Ishikawa (cell line): ENCODE measurements around the gene EYA4.

Experiments used
- CEBPB ChIP-seq: IDR thresholded peaks from 2 replicates; pipeline ENCODE4 v1.6.1; 2012
- CREB1 ChIP-seq: IDR thresholded peaks from 2 replicates; pipeline ENCODE4 v1.6.1; 2012; ENCODE audit warnings: low read depth
- EGR1 ChIP-seq: IDR thresholded peaks from 2 replicates; pipeline ENCODE4 v1.6.1; 2012
- EP300 ChIP-seq: IDR thresholded peaks from 2 replicates; pipeline ENCODE4 v1.6.1; 2012; ENCODE audit warnings: borderline replicate concordance
- FOXM1 ChIP-seq: IDR thresholded peaks from 2 replicates; pipeline ENCODE4 v1.6.1; 2012; ENCODE audit warnings: low read depth, borderline replicate concordance
- NFIC ChIP-seq: IDR thresholded peaks from 2 replicates; pipeline ENCODE4 v1.6.1; 2012
- RAD21 ChIP-seq: IDR thresholded peaks from 2 replicates; pipeline ENCODE4 v1.6.1; 2012; ENCODE audit warnings: low read depth
- TAF1 ChIP-seq: IDR thresholded peaks from 2 replicates; pipeline ENCODE4 v1.6.1; 2012; ENCODE audit warnings: low read depth, mild to moderate bottlenecking
- TCF12 ChIP-seq: IDR thresholded peaks from 2 replicates; pipeline ENCODE4 v1.6.1; 2012; ENCODE audit warnings: low read depth
- TEAD4 ChIP-seq: IDR thresholded peaks from 2 replicates; pipeline ENCODE4 v1.6.1; 2012
- YY1 ChIP-seq: IDR thresholded peaks from 2 replicates; pipeline ENCODE4 v1.6.1; 2012; ENCODE audit warnings: low read depth
- ZBTB7A ChIP-seq: IDR thresholded peaks from 2 replicates; pipeline ENCODE4 v1.6.1; 2012; ENCODE audit warnings: low read depth
- TF ChIP-seq, protein P1 (sequence below): IDR thresholded peaks from 2 replicates; pipeline ENCODE4 v1.6.1; 2012
- TF ChIP-seq, protein P2 (sequence below): IDR thresholded peaks from 2 replicates; pipeline ENCODE4 v1.6.1; 2012; ENCODE audit warnings: low read depth, mild to moderate bottlenecking
- TF ChIP-seq, protein P3 (sequence below): IDR thresholded peaks from 2 replicates; pipeline ENCODE4 v1.6.1; 2012

The EYA4 gene

DNA sequence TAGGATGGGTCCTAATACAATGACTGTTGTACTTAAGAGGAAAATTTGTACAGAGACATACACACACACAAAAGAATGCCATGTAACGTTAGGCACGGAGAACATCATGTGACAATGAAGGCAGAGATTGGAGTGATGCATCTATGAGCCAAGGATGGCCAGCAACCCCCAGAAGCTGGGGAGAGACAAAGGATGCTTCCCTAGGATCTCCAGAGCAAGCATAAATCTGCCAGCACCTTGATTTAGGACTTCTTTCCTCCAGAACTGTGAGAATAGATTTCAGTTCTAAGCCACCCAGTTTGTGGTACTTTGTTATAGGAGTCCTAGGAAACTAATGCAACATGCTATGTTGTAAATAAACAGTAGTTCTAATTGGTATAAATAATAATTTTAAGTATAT lies 25.0 kb downstream of the EYA4 start:
- no peak for TF ChIP-seq TAF1
- no peak for TF ChIP-seq CEBPB
- no peak for TF ChIP-seq FOXM1
- TF ChIP-seq, protein P1, sequence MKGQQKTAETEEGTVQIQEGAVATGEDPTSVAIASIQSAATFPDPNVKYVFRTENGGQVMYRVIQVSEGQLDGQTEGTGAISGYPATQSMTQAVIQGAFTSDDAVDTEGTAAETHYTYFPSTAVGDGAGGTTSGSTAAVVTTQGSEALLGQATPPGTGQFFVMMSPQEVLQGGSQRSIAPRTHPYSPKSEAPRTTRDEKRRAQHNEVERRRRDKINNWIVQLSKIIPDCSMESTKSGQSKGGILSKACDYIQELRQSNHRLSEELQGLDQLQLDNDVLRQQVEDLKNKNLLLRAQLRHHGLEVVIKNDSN: no peak
- TF ChIP-seq TEAD4: no peak
- no peak for TF ChIP-seq EGR1
- TF ChIP-seq, protein P2, sequence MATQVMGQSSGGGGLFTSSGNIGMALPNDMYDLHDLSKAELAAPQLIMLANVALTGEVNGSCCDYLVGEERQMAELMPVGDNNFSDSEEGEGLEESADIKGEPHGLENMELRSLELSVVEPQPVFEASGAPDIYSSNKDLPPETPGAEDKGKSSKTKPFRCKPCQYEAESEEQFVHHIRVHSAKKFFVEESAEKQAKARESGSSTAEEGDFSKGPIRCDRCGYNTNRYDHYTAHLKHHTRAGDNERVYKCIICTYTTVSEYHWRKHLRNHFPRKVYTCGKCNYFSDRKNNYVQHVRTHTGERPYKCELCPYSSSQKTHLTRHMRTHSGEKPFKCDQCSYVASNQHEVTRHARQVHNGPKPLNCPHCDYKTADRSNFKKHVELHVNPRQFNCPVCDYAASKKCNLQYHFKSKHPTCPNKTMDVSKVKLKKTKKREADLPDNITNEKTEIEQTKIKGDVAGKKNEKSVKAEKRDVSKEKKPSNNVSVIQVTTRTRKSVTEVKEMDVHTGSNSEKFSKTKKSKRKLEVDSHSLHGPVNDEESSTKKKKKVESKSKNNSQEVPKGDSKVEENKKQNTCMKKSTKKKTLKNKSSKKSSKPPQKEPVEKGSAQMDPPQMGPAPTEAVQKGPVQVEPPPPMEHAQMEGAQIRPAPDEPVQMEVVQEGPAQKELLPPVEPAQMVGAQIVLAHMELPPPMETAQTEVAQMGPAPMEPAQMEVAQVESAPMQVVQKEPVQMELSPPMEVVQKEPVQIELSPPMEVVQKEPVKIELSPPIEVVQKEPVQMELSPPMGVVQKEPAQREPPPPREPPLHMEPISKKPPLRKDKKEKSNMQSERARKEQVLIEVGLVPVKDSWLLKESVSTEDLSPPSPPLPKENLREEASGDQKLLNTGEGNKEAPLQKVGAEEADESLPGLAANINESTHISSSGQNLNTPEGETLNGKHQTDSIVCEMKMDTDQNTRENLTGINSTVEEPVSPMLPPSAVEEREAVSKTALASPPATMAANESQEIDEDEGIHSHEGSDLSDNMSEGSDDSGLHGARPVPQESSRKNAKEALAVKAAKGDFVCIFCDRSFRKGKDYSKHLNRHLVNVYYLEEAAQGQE: no peak
- no peak for TF ChIP-seq CREB1
- TF ChIP-seq YY1: no peak
- no peak for TF ChIP-seq RAD21
- no peak for TF ChIP-seq EP300

DNA sequence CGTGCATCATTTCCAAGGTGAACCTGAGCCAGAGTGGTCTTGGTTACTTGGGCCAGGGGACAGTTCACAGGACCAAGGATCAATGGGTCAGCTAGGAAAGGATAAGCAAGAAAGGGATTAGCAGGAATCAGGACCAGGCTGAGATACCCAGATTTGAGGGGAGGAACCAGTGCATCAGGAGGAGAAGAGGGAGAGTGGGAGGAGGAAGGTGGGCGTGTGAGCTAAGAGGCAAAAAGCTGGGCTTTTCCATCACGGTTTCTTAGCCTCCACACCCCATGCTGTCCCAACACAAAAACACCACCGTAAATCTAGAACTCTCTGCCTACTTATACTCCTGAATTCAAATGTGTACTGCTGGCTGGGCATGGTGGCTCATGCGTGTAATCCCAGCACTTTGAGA lies 27.5 kb downstream of the EYA4 start:
- TF ChIP-seq EGR1 (no peak), RAD21 (no peak), TAF1 (no peak), ZBTB7A (no peak), TCF12 (no peak), TEAD4 (no peak), YY1 (no peak), EP300 (no peak), FOXM1 (no peak), NFIC (no peak), CEBPB (no peak), CREB1 (no peak)
- TF ChIP-seq, protein P2: no peak
- TF ChIP-seq, protein P3, sequence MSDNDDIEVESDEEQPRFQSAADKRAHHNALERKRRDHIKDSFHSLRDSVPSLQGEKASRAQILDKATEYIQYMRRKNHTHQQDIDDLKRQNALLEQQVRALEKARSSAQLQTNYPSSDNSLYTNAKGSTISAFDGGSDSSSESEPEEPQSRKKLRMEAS: no peak
- TF ChIP-seq, protein P1: no peak

DNA sequence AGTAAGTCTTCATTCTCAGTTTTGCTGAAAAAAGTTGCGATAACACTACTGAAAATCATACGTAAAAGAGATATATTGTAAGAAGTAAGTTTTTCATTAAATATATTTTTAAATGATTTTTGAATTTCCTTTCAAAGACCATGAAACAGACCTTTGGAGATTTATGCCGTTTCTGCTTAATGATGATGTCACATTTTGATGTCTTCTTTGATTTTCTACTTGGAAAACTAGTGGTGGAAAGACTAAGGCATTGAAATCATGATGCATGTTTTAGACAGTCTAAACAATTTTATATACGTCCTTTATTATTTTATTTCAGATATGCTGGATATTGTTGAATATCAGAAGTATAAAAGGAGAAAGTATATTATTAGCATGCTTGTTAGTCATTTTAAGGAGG lies 33.7 kb downstream of the EYA4 start:
- TF ChIP-seq RAD21: no peak
- TF ChIP-seq YY1: no peak
- no peak for TF ChIP-seq EGR1
- TF ChIP-seq, protein P1: no peak
- TF ChIP-seq CEBPB: no peak
- TF ChIP-seq, protein P2: no peak
- no peak for TF ChIP-seq TCF12
- TF ChIP-seq NFIC: no peak
- TF ChIP-seq FOXM1: no peak
- TF ChIP-seq CREB1: no peak
- no peak for TF ChIP-seq TEAD4
- TF ChIP-seq TAF1: no peak
- no peak for TF ChIP-seq ZBTB7A
- no peak for TF ChIP-seq EP300
- TF ChIP-seq, protein P3: no peak

DNA sequence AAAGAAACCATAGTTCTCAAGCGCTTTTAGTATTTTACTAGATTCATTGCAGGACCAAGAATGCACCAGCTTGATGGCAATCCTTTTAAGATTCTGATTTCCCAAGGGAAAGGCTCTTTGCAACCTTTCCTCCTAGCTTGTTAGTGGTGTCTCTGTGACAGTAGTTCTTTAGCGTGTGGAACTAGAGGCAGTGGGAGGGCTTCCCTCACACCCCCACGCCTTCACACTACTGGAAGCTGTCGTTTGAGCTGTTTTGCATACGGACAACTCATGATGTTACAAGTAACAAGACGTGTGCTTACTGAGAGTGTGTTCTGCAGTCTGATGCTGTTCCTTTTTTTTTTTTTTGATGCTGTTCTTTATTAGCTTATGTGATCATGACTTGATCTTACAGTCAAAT lies 34.1 kb downstream of the EYA4 start:
- no peak for TF ChIP-seq CREB1
- TF ChIP-seq EGR1: no peak
- TF ChIP-seq, protein P2: no peak
- TF ChIP-seq EP300: no peak
- TF ChIP-seq TAF1: no peak
- TF ChIP-seq TEAD4: no peak
- TF ChIP-seq, protein P1: no peak
- TF ChIP-seq CEBPB: no peak
- no peak for TF ChIP-seq FOXM1
- TF ChIP-seq NFIC: no peak
- no peak for TF ChIP-seq YY1
- TF ChIP-seq, protein P3: no peak
- TF ChIP-seq TCF12: no peak
- no peak for TF ChIP-seq RAD21
- no peak for TF ChIP-seq ZBTB7A
